Activated T-cell treated with anti-CD3 and anti-CD28 coated beads, Interleukin-2, amount 50 U/mL, for 4 hours (primary cell): ENCODE data around the gene ZNF850. TPM values are rescaled to one million over a fixed set of nuclear protein-coding genes. Genes with fewer than 3 reads are reported as not detected.
A peak's percentile ranks its signal among the peaks of the same experiment; 100 is the strongest.
"Not testable (repeated sequence)": the region's sequence is repeated elsewhere in the genome, so short reads cannot be mapped to it uniquely, and the experiment has no call there.

ENCODE experiments used
- ATAC-seq, 2 donors: fragments of 200-7000 bp; cut with Tn5 transposase; one replicate each; pipeline ENCODE4 v1.10.0; 2021
- DNase-seq: peaks from one replicate; pipeline ENCODE4 v3.0.0-alpha.2; 2020
- H3K27me3 Mint-ChIP-seq: one replicate; pipeline ENCODE4 v1.8.0; 2021; ENCODE audit warnings: low read depth, mixed read lengths
- H3K36me3 Mint-ChIP-seq: one replicate; pipeline ENCODE4 v1.8.0; 2022; ENCODE audit warnings: mixed read lengths; ENCODE audit not compliant: insufficient read depth
- H3K4me1 Mint-ChIP-seq: one replicate; pipeline ENCODE4 v1.8.0; 2021; ENCODE audit warnings: low read depth, mixed read lengths
- H3K4me3 Mint-ChIP-seq: one replicate; pipeline ENCODE4 v1.8.0; 2021; ENCODE audit warnings: mild to moderate bottlenecking, moderate library complexity, mixed read lengths
- H3K9me3 Mint-ChIP-seq: one replicate; pipeline ENCODE4 v1.8.0; 2021; ENCODE audit warnings: mixed read lengths
- total RNA-seq, 3 donors: library from RNA; stranded (reverse); gene quantifications; one replicate each; pipeline ENCODE4 v1.2.1, GENCODE V29; 2021

ZNF850 gene
- total RNA-seq, 3 donors from 2014 or later = 2.5 to 4.1 (median 3.5) TPM

- ATAC-seq = no peak
- H3K4me3 Mint-ChIP-seq = no peak overlapping the region
These were observed 24.0 kb downstream of the ZNF850 start for GRCh38 chr19:36748431-36749275.

GRCh38 chr19:36747750-36748149 lies 24.9 kb downstream of the ZNF850 start:
- peaks cover 57% of the 10 kb centered on the region for H3K9me3 Mint-ChIP-seq
- no peaks in the 10 kb centered on the region for H3K4me1 Mint-ChIP-seq
- peaks cover 69% of the 10 kb centered on the region for H3K36me3 Mint-ChIP-seq
- ATAC-seq (no peak), DNase-seq (no peak)
- no peak overlapping the region for H3K4me3 Mint-ChIP-seq
- no peaks in the 10 kb centered on the region for H3K27me3 Mint-ChIP-seq

More at GRCh38 chr19:36748431-36749275, 24.0 kb downstream of the ZNF850 start:
- H3K4me1 Mint-ChIP-seq = no peaks in the 10 kb centered on the region
- peaks cover 72% of the 10 kb centered on the region for H3K36me3 Mint-ChIP-seq
- H3K9me3 Mint-ChIP-seq = peaks cover 55% of the 10 kb centered on the region
- no peak for DNase-seq
- no peaks in the 10 kb centered on the region for H3K27me3 Mint-ChIP-seq

- Mint-ChIP-seq H3K36me3 (peaks cover 54% of the 10 kb centered on the region), H3K4me1 (no peaks in the 10 kb centered on the region), H3K4me3 (no peak overlapping the region), H3K27me3 (no peaks in the 10 kb centered on the region), H3K9me3 (peaks cover 52% of the 10 kb centered on the region)
- DNase-seq = no peak
- ATAC-seq = no peak
These were observed 26.7 kb downstream of the ZNF850 start for GRCh38 chr19:36745870-36746269.

GRCh38 chr19:36736166-36736565 lies 36.4 kb downstream of the ZNF850 start:
- DNase-seq, H3K4me3 Mint-ChIP-seq, H3K4me1 Mint-ChIP-seq, H3K27me3 Mint-ChIP-seq, ATAC-seq: not testable (repeated sequence)
- Mint-ChIP-seq H3K9me3 (peaks cover 67% of the 10 kb centered on the region), H3K36me3 (peaks cover 38% of the 10 kb centered on the region)

GRCh38 chr19:36719687-36720556 lies 52.7 kb downstream of the ZNF850 start:
- Mint-ChIP-seq H3K36me3 (peaks cover 60% of the 10 kb centered on the region), H3K9me3 (peaks cover 48% of the 10 kb centered on the region), H3K4me3 (no peak overlapping the region), H3K4me1 (no peaks in the 10 kb centered on the region), H3K27me3 (no peaks in the 10 kb centered on the region)
- DNase-seq = no peak
- ATAC-seq = no peak

GRCh38 chr19:36709423-36709822 lies 63.2 kb downstream of the ZNF850 start:
- Mint-ChIP-seq H3K9me3 (peaks cover 54% of the 10 kb centered on the region), H3K27me3 (no peaks in the 10 kb centered on the region), H3K4me3 (no peak overlapping the region), H3K4me1 (no peaks in the 10 kb centered on the region), H3K36me3 (peaks cover 90% of the 10 kb centered on the region)
- DNase-seq (no peak), ATAC-seq (no peak)

GRCh38 chr19:36707134-36707533 lies 65.5 kb downstream of the ZNF850 start:
- H3K9me3 Mint-ChIP-seq = peaks cover 55% of the 10 kb centered on the region
- no peaks in the 10 kb centered on the region for H3K4me1 Mint-ChIP-seq
- no peak for ATAC-seq
- H3K27me3 Mint-ChIP-seq = no peaks in the 10 kb centered on the region
- DNase-seq = no peak
- H3K4me3 Mint-ChIP-seq = no peak overlapping the region
- peaks cover 78% of the 10 kb centered on the region for H3K36me3 Mint-ChIP-seq

- no peak for DNase-seq
- H3K4me1 Mint-ChIP-seq = peaks cover 31% of the 10 kb centered on the region
- H3K36me3 Mint-ChIP-seq = peaks cover 46% of the 10 kb centered on the region
- no peaks in the 10 kb centered on the region for H3K27me3 Mint-ChIP-seq
- peaks cover 7% of the 10 kb centered on the region for H3K9me3 Mint-ChIP-seq
- H3K4me3 Mint-ChIP-seq = peak overlapping the region; percentile 99
- no peak for ATAC-seq
These were observed 84.5 kb downstream of the ZNF850 start for GRCh38 chr19:36688058-36688457.

GRCh38 chr19:36687214-36688056 lies 85.2 kb downstream of the ZNF850 start, which contains the start of gene ZNF567:
Gene ZNF567, plus strand, starts transcription at chr19:36687612. Its CDS starts 7,256 bp downstream, at chr19:36694868.
- Mint-ChIP-seq H3K27me3 (no peaks in the 10 kb centered on the region), H3K4me1 (peaks cover 31% of the 10 kb centered on the region), H3K36me3 (peaks cover 44% of the 10 kb centered on the region), H3K9me3 (peaks cover 7% of the 10 kb centered on the region), H3K4me3 (peak within 1 kb of the TSS; percentile 99)
- DNase-seq (peak; percentile 99), ATAC-seq (peak; percentile 94 to 95)

GRCh38 chr19:36686365-36687213 lies 86.0 kb downstream of the ZNF850 start:
- Mint-ChIP-seq H3K36me3 (peaks cover 44% of the 10 kb centered on the region), H3K4me3 (peak overlapping the region; percentile 99), H3K4me1 (peaks cover 31% of the 10 kb centered on the region), H3K9me3 (peaks cover 10% of the 10 kb centered on the region), H3K27me3 (no peaks in the 10 kb centered on the region)
- ATAC-seq = peak; percentile 7 to 19
- no peak for DNase-seq

GRCh38 chr19:36685835-36686234 lies 86.8 kb downstream of the ZNF850 start:
- no peak for ATAC-seq
- H3K4me3 Mint-ChIP-seq = peak overlapping the region; percentile 99
- DNase-seq = no peak
- peaks cover 46% of the 10 kb centered on the region for H3K36me3 Mint-ChIP-seq
- H3K27me3 Mint-ChIP-seq = no peaks in the 10 kb centered on the region
- peaks cover 10% of the 10 kb centered on the region for H3K9me3 Mint-ChIP-seq
- peaks cover 31% of the 10 kb centered on the region for H3K4me1 Mint-ChIP-seq

GRCh38 chr19:36679455-36679854 lies 93.2 kb downstream of the ZNF850 start:
- no peak overlapping the region for H3K4me3 Mint-ChIP-seq
- ATAC-seq = no peak

GRCh38 chr19:36674201-36674600 lies 98.4 kb downstream of the ZNF850 start:
- peaks cover 46% of the 10 kb centered on the region for H3K36me3 Mint-ChIP-seq
- ATAC-seq (no peak), DNase-seq (no peak)
- no peaks in the 10 kb centered on the region for H3K27me3 Mint-ChIP-seq
- peaks cover 2% of the 10 kb centered on the region for H3K4me1 Mint-ChIP-seq
- H3K9me3 Mint-ChIP-seq = peaks cover 29% of the 10 kb centered on the region
- no peak overlapping the region for H3K4me3 Mint-ChIP-seq

More at GRCh38 chr19:36679455-36679854, 93.2 kb downstream of the ZNF850 start:
- Mint-ChIP-seq H3K36me3 (peaks cover 47% of the 10 kb centered on the region), H3K4me1 (no peaks in the 10 kb centered on the region), H3K27me3 (no peaks in the 10 kb centered on the region), H3K9me3 (peaks cover 27% of the 10 kb centered on the region)
- no peak for DNase-seq
